ENCODE results near the gene TGFB2.

TGFB2 gene

GRCh38 chr1:218462587-218462986 lies 117.5 kb downstream of the TGFB2 start:
- no peak for DNase-seq (ENCODE audit: low read depth)

- DNase-seq (ENCODE audit: low read depth): no peak
Observed at GRCh38 chr1:218463194-218464156, 118.3 kb downstream of the TGFB2 start.

GRCh38 chr1:218464871-218465270 lies 119.7 kb downstream of the TGFB2 start:
- no peak for DNase-seq (ENCODE audit: low read depth)

GRCh38 chr1:218466341-218467010 lies 121.3 kb downstream of the TGFB2 start:
- DNase-seq (ENCODE audit: low read depth): no peak

- no peak for DNase-seq (ENCODE audit: low read depth)
Observed at GRCh38 chr1:218467101-218468072, 122.3 kb downstream of the TGFB2 start.

- no peak for DNase-seq (ENCODE audit: low read depth)
Observed at GRCh38 chr1:218468711-218469110, 123.6 kb downstream of the TGFB2 start.

- DNase-seq (ENCODE audit: low read depth): no peak
Observed at GRCh38 chr1:218472885-218473284, 127.7 kb downstream of the TGFB2 start.

- no peak for DNase-seq (ENCODE audit: low read depth)
Observed at GRCh38 chr1:218473522-218473921, 128.4 kb downstream of the TGFB2 start.

GRCh38 chr1:218474128-218474527 lies 129.0 kb downstream of the TGFB2 start:
- no peak for DNase-seq (ENCODE audit: low read depth)

GRCh38 chr1:218475275-218475674 lies 130.1 kb downstream of the TGFB2 start:
- no peak for DNase-seq (ENCODE audit: low read depth)

GRCh38 chr1:218475699-218476098 lies 130.6 kb downstream of the TGFB2 start:
- no peak for DNase-seq (ENCODE audit: low read depth)

GRCh38 chr1:218476385-218476784 lies 131.2 kb downstream of the TGFB2 start:
- DNase-seq (ENCODE audit: low read depth): no peak

GRCh38 chr1:218478336-218478735 lies 133.2 kb downstream of the TGFB2 start:
- DNase-seq (ENCODE audit: low read depth): no peak

- DNase-seq (ENCODE audit: low read depth): no peak
Observed at GRCh38 chr1:218479436-218480115, 134.4 kb downstream of the TGFB2 start.

GRCh38 chr1:218480137-218480536 lies 135.0 kb downstream of the TGFB2 start:
- no peak for DNase-seq (ENCODE audit: low read depth)

GRCh38 chr1:218480588-218481099 lies 135.5 kb downstream of the TGFB2 start:
- no peak for DNase-seq (ENCODE audit: low read depth)

GRCh38 chr1:218481116-218481775 lies 136.1 kb downstream of the TGFB2 start:
- DNase-seq (ENCODE audit: low read depth): no peak

GRCh38 chr1:218482683-218483082 lies 137.5 kb downstream of the TGFB2 start:
- no peak for DNase-seq (ENCODE audit: low read depth)

GRCh38 chr1:218485241-218485928 lies 140.2 kb downstream of the TGFB2 start:
- DNase-seq (ENCODE audit: low read depth): no peak

GRCh38 chr1:218488531-218488930 lies 143.4 kb downstream of the TGFB2 start:
- no peak for DNase-seq (ENCODE audit: low read depth)
